Left renal pelvis (tissue), 4 donors: ENCODE data around the gene SETD6. TPM values are rescaled to one million over a fixed set of nuclear protein-coding genes. Genes with fewer than 3 reads are reported as not detected.
A peak's percentile ranks its signal among the peaks of the same experiment; 100 is the strongest.
"Not testable (repeated sequence)": the region's sequence is repeated elsewhere in the genome, so short reads cannot be mapped to it uniquely, and the experiment has no call there.

Experiments used
- DNase-seq, 4 donors: peaks; one replicate each; pipeline ENCODE4 v3.0.0-alpha.2; 2013; ENCODE audit warnings: low read depth in 4 of 4, low spot score in 3 of 4
- polyA plus RNA-seq, 4 donors: library from polyadenylated mRNA; unstranded; fragments of 120-200 nt; gene quantifications; one replicate each; pipeline ENCODE4 v1.2.1, GENCODE V29; 2013; ENCODE audit not compliant: insufficient read length in 4 of 4

Gene SETD6
- polyA plus RNA-seq = 10 to 100 TPM; 18.6 to 47.2 (median 32.2) TPM

- DNase-seq = peak in 3 of 4 donors; percentile 75 to 80 (median 76)
These were observed at the start of gene SETD6 for GRCh38 chr16:58515125-58515870. Gene SETD6, plus strand, starts transcription at chr16:58515517. Its CDS starts 21 bp downstream, at chr16:58515538.

- no peak for DNase-seq
These were observed 49.5 kb upstream of the SETD6 start for GRCh38 chr16:58465817-58466216.

- DNase-seq = no peak
These were observed 48.9 kb upstream of the SETD6 start for GRCh38 chr16:58466396-58466795.

- no peak for DNase-seq
These were observed 47.4 kb upstream of the SETD6 start for GRCh38 chr16:58467905-58468304.

- DNase-seq = no peak
These were observed 43.9 kb upstream of the SETD6 start for GRCh38 chr16:58471209-58471975.

GRCh38 chr16:58472266-58472665 lies 43.1 kb upstream of the SETD6 start:
- no peak for DNase-seq

GRCh38 chr16:58472827-58473226 lies 42.5 kb upstream of the SETD6 start:
- DNase-seq = no peak

GRCh38 chr16:58474296-58474695 lies 41.0 kb upstream of the SETD6 start:
- no peak for DNase-seq

GRCh38 chr16:58475091-58475619 lies 40.2 kb upstream of the SETD6 start:
- no peak for DNase-seq

GRCh38 chr16:58476791-58477190 lies 38.5 kb upstream of the SETD6 start:
- DNase-seq = no peak

GRCh38 chr16:58478427-58478826 lies 36.9 kb upstream of the SETD6 start:
- no peak for DNase-seq

- DNase-seq = no peak
These were observed 34.0 kb upstream of the SETD6 start for GRCh38 chr16:58481226-58481869.

- no peak for DNase-seq
These were observed 33.4 kb upstream of the SETD6 start for GRCh38 chr16:58481931-58482330.

GRCh38 chr16:58485184-58485887 lies 30.0 kb upstream of the SETD6 start:
- DNase-seq = no peak

GRCh38 chr16:58487566-58488351 lies 27.6 kb upstream of the SETD6 start:
- DNase-seq = peak in 2 of 4 donors; percentile 66 to 67

- no peak for DNase-seq
These were observed 26.8 kb upstream of the SETD6 start for GRCh38 chr16:58488531-58488930.

GRCh38 chr16:58490065-58490464 lies 25.3 kb upstream of the SETD6 start:
- DNase-seq = no peak

GRCh38 chr16:58490539-58490938 lies 24.8 kb upstream of the SETD6 start:
- not testable (repeated sequence) for DNase-seq

- DNase-seq = no peak
These were observed 23.3 kb upstream of the SETD6 start for GRCh38 chr16:58492066-58492465.

- no peak for DNase-seq
These were observed 22.6 kb upstream of the SETD6 start for GRCh38 chr16:58492735-58493134.
